K562 (cell line): ENCODE data around the gene TXNRD1. TPM values are rescaled to one million over a fixed set of nuclear protein-coding genes. Genes with fewer than 3 reads are reported as not detected.

Experiments used
- ATAC-seq: fragments of 200-7000 bp; cut with Tn5 transposase; 3 replicates; pipeline ENCODE4 v1.9.1; 2020; ENCODE audit warnings: moderate library complexity
- BruUV-seq: library from RNA; stranded (reverse); fragments of 400-500 nt; replicated peaks from 2 replicates; lab custom pipeline; 2021; lab: Mats Ljungman, UMichigan
- CTCF ChIA-PET: fragments of 300-600 bp; formaldehyde crosslinking; extraction: SDS; loops from one replicate; lab custom pipeline; 2021; ENCODE audit warnings: low intra/inter-chr PET ratio; lab: Yijun Ruan, JAX
- POLR2A ChIA-PET: fragments of 300-600, 350-650 bp; sonication (Branson Sonifier 250); formaldehyde crosslinking; extraction: SDS; loops from one replicate; lab custom pipeline; 2021; ENCODE audit warnings: antibody characterized with exemption, inconsistent platforms; lab: Yijun Ruan, JAX
- DNase-seq, 4 experiments: peaks; one replicate each; pipeline versions ENCODE4 v3.0.0 to v3.0.0-alpha.2; 2011 to 2018; ENCODE audit warnings: low spot score in 3 of 4, mixed read lengths in 3 of 4; ENCODE audit errors: extremely low read depth in 1 of 4
- FAIRE-seq: peaks from 2 replicates; lab custom pipeline; 2011; peaks lifted over from hg19 to GRCh38; lab: Jason Lieb, UNC
- H2AFZ ChIP-seq: 2 replicates; pipeline ENCODE4 v1.6.0; 2011; ENCODE audit warnings: low read depth, low read length, control low read depth, inconsistent platforms
- H3K27ac ChIP-seq: fragments of 200-600 bp; 3 replicates; pipeline ENCODE4 v1.8.0; 2011; ENCODE audit warnings: low read depth, mild to moderate bottlenecking, control low read depth, inconsistent platforms, low read length, moderate library complexity, mixed read lengths; ENCODE audit errors: extremely low read depth
- H3K27me3 ChIP-seq, 2 experiments: fragments of 300-600 bp in 1 of 2; 2 replicates in 1 of 2; 3 replicates in 1 of 2; pipeline versions ENCODE4 v1.6.0 to v1.8.0; 2011; ENCODE audit warnings: inconsistent platforms in 2 of 2, low read length in 2 of 2, mild to moderate bottlenecking in 1 of 2, mixed read lengths in 1 of 2, moderate library complexity in 1 of 2; ENCODE audit not compliant: control insufficient read depth in 2 of 2, insufficient read depth in 2 of 2
- H3K36me3 ChIP-seq: fragments of 300-600 bp; 3 replicates; pipeline ENCODE4 v1.8.0; 2011; ENCODE audit warnings: mild to moderate bottlenecking, low read length, inconsistent platforms; ENCODE audit not compliant: control insufficient read depth, insufficient read depth
- H3K4me1 ChIP-seq, 2 experiments: fragments of 200-600 bp in 1 of 2; replicated peaks in 1 of 2; 2 replicates in 1 of 2; 3 replicates in 1 of 2; pipeline versions ENCODE4 v1.5.1 to v1.8.0; 2011; ENCODE audit warnings: inconsistent platforms in 2 of 2, low read length in 2 of 2, mild to moderate bottlenecking in 1 of 2, mixed read lengths in 1 of 2, moderate library complexity in 1 of 2; ENCODE audit not compliant: control insufficient read depth in 2 of 2, insufficient read depth in 2 of 2
- H3K4me2 ChIP-seq: 2 replicates; pipeline ENCODE4 v1.6.1; 2011; ENCODE audit warnings: low read length, control low read depth, inconsistent platforms, mixed read lengths; ENCODE audit not compliant: insufficient read depth
- H3K4me3 ChIP-seq: fragments of 200-600 bp; sonication (generic), shearing (Covaris generic); 2 replicates; pipeline ENCODE4 v1.5.1; 2016; ENCODE audit warnings: control low read depth, inconsistent platforms
- H3K79me2 ChIP-seq: fragments of 200-600 bp; 3 replicates; pipeline ENCODE4 v1.8.0; 2011; ENCODE audit warnings: low read length, inconsistent platforms; ENCODE audit not compliant: control insufficient read depth, insufficient read depth
- H3K9ac ChIP-seq, 2 experiments: 2 replicates each; pipeline versions ENCODE4 v1.6.0 to v1.6.1; 2011; ENCODE audit warnings: low read depth in 2 of 2, low read length in 2 of 2, control low read depth in 1 of 2, inconsistent platforms in 1 of 2, mild to moderate bottlenecking in 1 of 2, mixed read lengths in 1 of 2; ENCODE audit not compliant: insufficient read depth in 1 of 2
- H3K9me1 ChIP-seq: one replicate; pipeline ENCODE4 v1.6.0; 2011; ENCODE audit warnings: inconsistent platforms, mild to moderate bottlenecking, low read length, moderate library complexity; ENCODE audit not compliant: control insufficient read depth, insufficient read depth
- H3K9me3 ChIP-seq: replicated peaks from 2 replicates; pipeline ENCODE4 v1.5.1; 2011; ENCODE audit warnings: low read depth, low read length, inconsistent platforms; ENCODE audit not compliant: control insufficient read depth, insufficient read depth
- H4K20me1 ChIP-seq: replicated peaks from 2 replicates; pipeline ENCODE4 v1.6.1; 2011; ENCODE audit warnings: low read length, inconsistent platforms, mixed read lengths; ENCODE audit not compliant: control insufficient read depth, insufficient read depth
- RBM25 ChIP-seq: fragments of 200-400 bp; formaldehyde crosslinking; IDR thresholded peaks from 2 replicates; pipeline ENCODE4 v1.6.1; 2018; ENCODE audit warnings: low read length, low read depth, moderate library complexity; ENCODE audit not compliant: severe bottlenecking
- WGBS: fragments of 100-300 bp; shearing (Covaris generic); methylation state at CpG from one replicate; pipeline ENCODE4 v1.1.6; 2016; ENCODE audit warnings: low coverage, mixed read lengths; ENCODE audit not compliant: insufficient coverage; ENCODE audit errors: missing lambda C conversion rate; 5-methylcytosine and 5-hydroxymethylcytosine counted together
- in situ Hi-C: fragments of 300-500 bp; cut with MboI; formaldehyde crosslinking; loops from 4 replicates; pipeline ENCODE4 v1.15.0; 2018; ENCODE audit warnings: inconsistent platforms, mixed read lengths
- intact Hi-C: fragments of 100-400 bp; cut with micrococcal nuclease; formaldehyde crosslinking; loops from 2 replicates; pipeline ENCODE4 v1.14.2; 2022
- polyA plus RNA-seq, 8 experiments: library from polyadenylated mRNA; depleted of rRNA in 4 of 8; stranded (reverse) in 5 of 8; unstranded in 3 of 8; fragments of >200 nt; fragmentation: Nextera tagmentation in 2 of 8; fragmentation: Illumina TruSeq in 1 of 8; extraction: Ambion mirVana in 2 of 8; extraction: Trizol in 1 of 8; gene quantifications; 2 replicates each; pipeline versions ENCODE4 v1.2.1 to v1.2.3, GENCODE V29; 2011 to 2014; ENCODE audit warnings: inconsistent platforms in 1 of 8, missing spikeins in 1 of 8
- total RNA-seq, 7 experiments: library from RNA; depleted of rRNA in 6 of 7; stranded (reverse); fragments of >200 nt in 6 of 7; fragmentation: Illumina TruSeq in 2 of 7; extraction: Trizol in 2 of 7; gene quantifications; 2 replicates each; pipeline versions ENCODE4 v1.2.1 to v1.2.3, GENCODE V29; 2011 to 2021; ENCODE audit warnings: low replicate concordance in 1 of 7
- TF ChIP-seq, protein P1 (sequence below): fragments of 450-650 bp; IDR thresholded peaks from 2 replicates; pipeline ENCODE4 v1.6.1; 2016; ENCODE audit warnings: borderline replicate concordance

The TXNRD1 gene
- total and polyA plus RNA-seq, 9 of the 15 experiments (the other 6 are each of a cell fraction or from before 2014, with no cell fraction given): 107 to 189 (median 146) TPM

DNA sequence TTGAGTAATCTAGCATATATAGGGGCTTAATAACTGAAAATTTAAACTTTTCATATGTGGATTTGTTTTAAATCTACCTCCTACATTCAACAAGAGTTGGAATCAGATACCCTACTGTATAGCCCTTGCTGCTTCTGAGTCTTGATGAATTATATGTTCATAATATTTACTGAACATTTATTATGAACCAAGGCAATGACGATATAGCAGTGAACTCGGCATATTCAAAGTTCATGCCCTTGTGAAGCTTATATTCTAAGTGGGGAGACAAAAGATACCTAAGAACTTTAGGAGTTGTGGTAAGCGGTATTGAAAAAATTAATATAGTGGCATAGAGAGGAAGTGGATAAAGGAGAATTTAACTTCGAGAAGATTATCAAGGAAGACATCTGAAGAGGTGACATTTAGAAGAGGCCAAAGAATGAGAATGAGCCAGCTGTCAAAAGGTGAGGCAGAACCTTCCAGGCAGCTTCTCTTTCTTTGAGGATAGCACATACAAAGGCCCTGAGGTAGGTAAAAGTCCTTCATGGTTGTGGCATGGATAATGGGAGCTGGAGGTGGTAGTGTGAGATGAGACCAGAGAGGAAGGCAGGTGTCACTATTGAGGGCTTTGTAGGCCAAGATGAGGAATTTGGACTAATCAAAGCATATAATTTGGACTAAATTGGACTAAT, 98.1 kb downstream of the TXNRD1 start:
- no peak overlapping the region for H3K27ac ChIP-seq
- ATAC-seq (no peak), FAIRE-seq (peak; percentile 29), DNase-seq (no peak)
- H3K27me3 ChIP-seq: no peaks in the 10 kb centered on the region
- POLR2A ChIA-PET: interaction anchor here (0.5 to 1.3 kb wide), 5 partner anchors 10 to 100 kb away, joined by 3 read pairs; partner anchors contain the start of gene EID3
- no peak overlapping the region for H3K4me2 ChIP-seq
- peaks cover 45% of the 10 kb centered on the region for H3K79me2 ChIP-seq
- in situ Hi-C loops: no loop called here
- H3K4me1 ChIP-seq: peaks cover 0 to 3% of the 10 kb centered on the region in 2 experiments; a peak in 2 of 5 replicates
- no peaks in the 10 kb centered on the region for H3K9me3 ChIP-seq
- H3K9me1 ChIP-seq: no peaks in the 10 kb centered on the region
- TF ChIP-seq, protein P1, sequence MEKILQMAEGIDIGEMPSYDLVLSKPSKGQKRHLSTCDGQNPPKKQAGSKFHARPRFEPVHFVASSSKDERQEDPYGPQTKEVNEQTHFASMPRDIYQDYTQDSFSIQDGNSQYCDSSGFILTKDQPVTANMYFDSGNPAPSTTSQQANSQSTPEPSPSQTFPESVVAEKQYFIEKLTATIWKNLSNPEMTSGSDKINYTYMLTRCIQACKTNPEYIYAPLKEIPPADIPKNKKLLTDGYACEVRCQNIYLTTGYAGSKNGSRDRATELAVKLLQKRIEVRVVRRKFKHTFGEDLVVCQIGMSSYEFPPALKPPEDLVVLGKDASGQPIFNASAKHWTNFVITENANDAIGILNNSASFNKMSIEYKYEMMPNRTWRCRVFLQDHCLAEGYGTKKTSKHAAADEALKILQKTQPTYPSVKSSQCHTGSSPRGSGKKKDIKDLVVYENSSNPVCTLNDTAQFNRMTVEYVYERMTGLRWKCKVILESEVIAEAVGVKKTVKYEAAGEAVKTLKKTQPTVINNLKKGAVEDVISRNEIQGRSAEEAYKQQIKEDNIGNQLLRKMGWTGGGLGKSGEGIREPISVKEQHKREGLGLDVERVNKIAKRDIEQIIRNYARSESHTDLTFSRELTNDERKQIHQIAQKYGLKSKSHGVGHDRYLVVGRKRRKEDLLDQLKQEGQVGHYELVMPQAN: no peak
- peak; percentile 18 for TF ChIP-seq RBM25
- intact Hi-C loops: no loop called here
- peaks cover 93% of the 10 kb centered on the region for H3K36me3 ChIP-seq
- no peak overlapping the region for H2AFZ ChIP-seq
- no peak overlapping the region for H3K9ac ChIP-seq
- CTCF ChIA-PET: no interaction called here
- peaks cover 10% of the 10 kb centered on the region; the same call in 1 of the 2 replicates for H4K20me1 ChIP-seq
- no peak overlapping the region for H3K4me3 ChIP-seq
- TSS peak; percentile 10 for BruUV-seq
- 67% methylated on average over 4 of the region's 4 CpGs for WGBS
